Measurements from ENCODE around the gene NHS.

Gene NHS

GRCh38 chrX:17374619-17375366 is at the start of gene NHS:
TSS of gene NHS (plus strand) at chrX:17375200. CDS start at chrX:17375758, 558 bp downstream.
- DNase-seq, result no peak

- DNase-seq, result no peak
These were observed 46.2 kb upstream of the NHS start for GRCh38 chrX:17328837-17329236.

- no peak for DNase-seq
These were observed 38.6 kb upstream of the NHS start for GRCh38 chrX:17336377-17336776.

GRCh38 chrX:17355976-17356375 is 19.0 kb upstream of the NHS start:
- no peak for DNase-seq

GRCh38 chrX:17359500-17359899 is 15.5 kb upstream of the NHS start:
- no peak for DNase-seq

- no peak for DNase-seq
These were observed 13.4 kb upstream of the NHS start for GRCh38 chrX:17361620-17362019.

- DNase-seq, result no peak
These were observed 7.0 kb upstream of the NHS start for GRCh38 chrX:17368002-17368401.

GRCh38 chrX:17369309-17369708 is 5.7 kb upstream of the NHS start:
- no peak for DNase-seq

GRCh38 chrX:17370191-17370590 is 4.8 kb upstream of the NHS start:
- DNase-seq, result no peak

GRCh38 chrX:17372052-17372451 is 2.9 kb upstream of the NHS start:
- no peak for DNase-seq

GRCh38 chrX:17373337-17373736 is 1.7 kb upstream of the NHS start:
- DNase-seq, result no peak

- no peak for DNase-seq
These were observed 302 bp downstream of the NHS start for GRCh38 chrX:17375367-17375636.

- no peak for DNase-seq
These were observed 834 bp downstream of the NHS start for GRCh38 chrX:17375637-17376430.

- DNase-seq, result no peak
These were observed 1.6 kb downstream of the NHS start for GRCh38 chrX:17376431-17377077.

- no peak for DNase-seq
These were observed 2.2 kb downstream of the NHS start for GRCh38 chrX:17377091-17377717.

- DNase-seq, result no peak
These were observed 2.8 kb downstream of the NHS start for GRCh38 chrX:17377795-17378194.

- no peak for DNase-seq
These were observed 5.2 kb downstream of the NHS start for GRCh38 chrX:17380221-17380620.

GRCh38 chrX:17390419-17390850 is 15.4 kb downstream of the NHS start:
- DNase-seq, result no peak

- DNase-seq, result no peak
These were observed 20.2 kb downstream of the NHS start for GRCh38 chrX:17395154-17395553.

GRCh38 chrX:17397074-17397473 is 22.1 kb downstream of the NHS start:
- no peak for DNase-seq

- DNase-seq, result no peak
These were observed 28.2 kb downstream of the NHS start for GRCh38 chrX:17403189-17403691.

GRCh38 chrX:17403972-17404371 is 29.0 kb downstream of the NHS start:
- DNase-seq, result no peak

GRCh38 chrX:17405225-17405969 is 30.4 kb downstream of the NHS start:
- DNase-seq, result no peak
